Measurements from ENCODE around the gene SLC39A11.
"Not testable (repeated sequence)": the region's sequence is repeated elsewhere in the genome, so short reads cannot be mapped to it uniquely, and the experiment has no call there.

The SLC39A11 gene

GRCh38 chr17:73015722-73016276 is 76.7 kb downstream of the SLC39A11 start:
- peaks cover 0 to 2% of the 10 kb centered on the region in 2 donors for H3K9me3 ChIP-seq (ENCODE audit: control insufficient read depth in 2 of 2, low read length in 2 of 2)
- no peak overlapping the region for H3K27ac ChIP-seq (ENCODE audit: low read depth in 2 of 2, low read length in 2 of 2)

DNA sequence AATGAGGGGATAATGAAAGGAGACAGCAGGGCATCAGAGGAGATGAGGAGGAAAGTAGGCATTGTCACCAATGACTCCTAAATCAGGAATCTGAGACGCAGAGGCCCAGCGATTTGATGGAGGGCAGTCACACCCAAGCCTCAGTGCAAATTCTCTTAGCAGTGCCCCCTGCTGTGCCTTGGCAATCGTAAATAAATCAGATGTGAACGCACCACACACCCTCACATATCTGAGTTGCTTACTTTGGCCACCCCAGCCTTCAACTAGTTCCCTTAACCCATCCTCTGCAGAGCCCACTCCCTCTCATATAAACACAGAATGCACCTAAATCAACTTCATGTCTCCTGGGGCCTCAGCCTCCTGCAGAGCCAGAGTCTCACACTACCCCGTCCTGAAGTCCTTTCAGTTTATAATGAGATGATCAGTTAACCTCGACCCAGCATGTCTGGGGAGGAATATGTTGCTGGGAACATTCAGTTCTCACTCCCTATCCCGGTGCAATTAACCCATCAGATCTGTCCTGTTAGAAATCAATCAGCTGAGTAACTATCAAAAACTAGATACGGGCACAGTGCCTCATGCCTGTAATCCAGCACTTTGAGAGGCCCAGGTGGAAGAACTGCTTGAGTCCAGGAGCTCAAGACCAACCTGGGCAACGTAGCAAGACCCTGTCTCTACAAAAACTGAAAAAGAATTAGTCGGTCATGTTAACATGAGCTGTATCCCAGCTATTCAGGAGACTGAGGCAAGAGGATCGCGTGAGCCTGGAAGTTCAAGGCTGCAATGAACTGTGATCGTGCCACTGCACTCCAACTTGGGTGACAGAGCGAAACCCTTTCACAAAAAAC is 78.4 kb downstream of the SLC39A11 start:
- H3K9ac ChIP-seq (ENCODE audit: low read depth in 1 of 2, low read length in 2 of 2), result no peak overlapping the region
- H3K4me1 ChIP-seq (ENCODE audit: control insufficient read depth in 2 of 2, insufficient read depth in 2 of 2, low read length in 2 of 2), result peaks cover 0 to 2% of the 10 kb centered on the region in 2 donors
- H3K27me3 ChIP-seq (ENCODE audit: control insufficient read depth in 2 of 2, insufficient read depth in 2 of 2, low read length in 2 of 2), result no peaks in the 10 kb centered on the region
- no peaks in the 10 kb centered on the region for H3K36me3 ChIP-seq (ENCODE audit: control insufficient read depth in 2 of 2, insufficient read depth in 2 of 2, low read length in 2 of 2)
- no peak overlapping the region for H3K4me3 ChIP-seq (ENCODE audit: low read length in 2 of 2)
- H3K27ac ChIP-seq (ENCODE audit: low read depth in 2 of 2, low read length in 2 of 2), result no peak overlapping the region
- peaks cover 0 to 2% of the 10 kb centered on the region in 2 donors for H3K9me3 ChIP-seq (ENCODE audit: control insufficient read depth in 2 of 2, low read length in 2 of 2)

More at GRCh38 chr17:73015722-73016276, 76.7 kb downstream of the SLC39A11 start:
- Histone ChIP-seq H3K4me3 (ENCODE audit: low read length in 2 of 2) (no peak overlapping the region), H3K27me3 (ENCODE audit: control insufficient read depth in 2 of 2, insufficient read depth in 2 of 2, low read length in 2 of 2) (no peaks in the 10 kb centered on the region), H3K36me3 (ENCODE audit: control insufficient read depth in 2 of 2, insufficient read depth in 2 of 2, low read length in 2 of 2) (no peaks in the 10 kb centered on the region), H3K9ac (ENCODE audit: low read depth in 1 of 2, low read length in 2 of 2) (no peak overlapping the region), H3K4me1 (ENCODE audit: control insufficient read depth in 2 of 2, insufficient read depth in 2 of 2, low read length in 2 of 2) (peaks cover 0 to 2% of the 10 kb centered on the region in 2 donors)

GRCh38 chr17:73013301-73013700 is 79.2 kb downstream of the SLC39A11 start:
- H3K4me1 ChIP-seq (ENCODE audit: control insufficient read depth in 2 of 2, insufficient read depth in 2 of 2, low read length in 2 of 2), result peaks cover 0 to 2% of the 10 kb centered on the region in 2 donors
- H3K9me3 ChIP-seq (ENCODE audit: control insufficient read depth in 2 of 2, low read length in 2 of 2), result no peaks in the 10 kb centered on the region
- H3K36me3 ChIP-seq (ENCODE audit: control insufficient read depth in 2 of 2, insufficient read depth in 2 of 2, low read length in 2 of 2), result no peaks in the 10 kb centered on the region
- H3K27ac ChIP-seq (ENCODE audit: low read depth in 2 of 2, low read length in 2 of 2), result no peak overlapping the region
- no peak overlapping the region for H3K4me3 ChIP-seq (ENCODE audit: low read length in 2 of 2)
- H3K27me3 ChIP-seq (ENCODE audit: control insufficient read depth in 2 of 2, insufficient read depth in 2 of 2, low read length in 2 of 2), result no peaks in the 10 kb centered on the region
- no peak overlapping the region for H3K9ac ChIP-seq (ENCODE audit: low read depth in 1 of 2, low read length in 2 of 2)

- Histone ChIP-seq H3K9me3 (ENCODE audit: control insufficient read depth in 2 of 2, low read length in 2 of 2) (no peaks in the 10 kb centered on the region), H3K27ac (ENCODE audit: low read depth in 2 of 2, low read length in 2 of 2) (peak overlapping the region; percentile 23 to 44), H3K36me3 (ENCODE audit: control insufficient read depth in 2 of 2, insufficient read depth in 2 of 2, low read length in 2 of 2) (no peaks in the 10 kb centered on the region), H3K4me3 (ENCODE audit: low read length in 2 of 2) (peak overlapping the region; percentile 48 to 62), H3K27me3 (ENCODE audit: control insufficient read depth in 2 of 2, insufficient read depth in 2 of 2, low read length in 2 of 2) (no peaks in the 10 kb centered on the region), H3K9ac (ENCODE audit: low read depth in 1 of 2, low read length in 2 of 2) (no peak overlapping the region), H3K4me1 (ENCODE audit: control insufficient read depth in 2 of 2, insufficient read depth in 2 of 2, low read length in 2 of 2) (peaks cover 0 to 2% of the 10 kb centered on the region in 2 donors)
Measured at GRCh38 chr17:73011016-73011486, 81.4 kb downstream of the SLC39A11 start.

GRCh38 chr17:73010414-73010813 is 82.1 kb downstream of the SLC39A11 start:
- no peaks in the 10 kb centered on the region for H3K36me3 ChIP-seq (ENCODE audit: control insufficient read depth in 2 of 2, insufficient read depth in 2 of 2, low read length in 2 of 2)
- H3K4me3 ChIP-seq (ENCODE audit: low read length in 2 of 2), result peak overlapping the region; percentile 48 to 62
- no peaks in the 10 kb centered on the region for H3K9me3 ChIP-seq (ENCODE audit: control insufficient read depth in 2 of 2, low read length in 2 of 2)
- peak overlapping the region in 1 of 2 donors; percentile 44 for H3K27ac ChIP-seq (ENCODE audit: low read depth in 2 of 2, low read length in 2 of 2)
- H3K9ac ChIP-seq (ENCODE audit: low read depth in 1 of 2, low read length in 2 of 2), result no peak overlapping the region
- H3K4me1 ChIP-seq (ENCODE audit: control insufficient read depth in 2 of 2, insufficient read depth in 2 of 2, low read length in 2 of 2), result peaks cover 0 to 2% of the 10 kb centered on the region in 2 donors
- H3K27me3 ChIP-seq (ENCODE audit: control insufficient read depth in 2 of 2, insufficient read depth in 2 of 2, low read length in 2 of 2), result no peaks in the 10 kb centered on the region

- Histone ChIP-seq H3K4me1 (ENCODE audit: control insufficient read depth in 2 of 2, insufficient read depth in 2 of 2, low read length in 2 of 2) (peaks cover 0 to 2% of the 10 kb centered on the region in 2 donors), H3K4me3 (ENCODE audit: low read length in 2 of 2) (no peak overlapping the region), H3K9ac (ENCODE audit: low read depth in 1 of 2, low read length in 2 of 2) (no peak overlapping the region), H3K9me3 (ENCODE audit: control insufficient read depth in 2 of 2, low read length in 2 of 2) (no peaks in the 10 kb centered on the region), H3K27ac (ENCODE audit: low read depth in 2 of 2, low read length in 2 of 2) (no peak overlapping the region), H3K36me3 (ENCODE audit: control insufficient read depth in 2 of 2, insufficient read depth in 2 of 2, low read length in 2 of 2) (no peaks in the 10 kb centered on the region), H3K27me3 (ENCODE audit: control insufficient read depth in 2 of 2, insufficient read depth in 2 of 2, low read length in 2 of 2) (no peaks in the 10 kb centered on the region)
Measured at GRCh38 chr17:73007407-73007806, 85.1 kb downstream of the SLC39A11 start.

GRCh38 chr17:73005360-73005759 is 87.1 kb downstream of the SLC39A11 start:
- no peak overlapping the region for H3K4me3 ChIP-seq (ENCODE audit: low read length in 2 of 2)
- H3K9ac ChIP-seq (ENCODE audit: low read depth in 1 of 2, low read length in 2 of 2), result no peak overlapping the region
- no peaks in the 10 kb centered on the region for H3K27me3 ChIP-seq (ENCODE audit: control insufficient read depth in 2 of 2, insufficient read depth in 2 of 2, low read length in 2 of 2)
- H3K27ac ChIP-seq (ENCODE audit: low read depth in 2 of 2, low read length in 2 of 2), result no peak overlapping the region
- H3K9me3 ChIP-seq (ENCODE audit: control insufficient read depth in 2 of 2, low read length in 2 of 2), result no peaks in the 10 kb centered on the region
- no peaks in the 10 kb centered on the region for H3K4me1 ChIP-seq (ENCODE audit: control insufficient read depth in 2 of 2, insufficient read depth in 2 of 2, low read length in 2 of 2)
- no peaks in the 10 kb centered on the region for H3K36me3 ChIP-seq (ENCODE audit: control insufficient read depth in 2 of 2, insufficient read depth in 2 of 2, low read length in 2 of 2)

GRCh38 chr17:73003487-73003886 is 89.0 kb downstream of the SLC39A11 start:
- no peak overlapping the region for H3K4me3 ChIP-seq (ENCODE audit: low read length in 2 of 2)
- H3K27me3 ChIP-seq (ENCODE audit: control insufficient read depth in 2 of 2, insufficient read depth in 2 of 2, low read length in 2 of 2), result no peaks in the 10 kb centered on the region
- no peak overlapping the region for H3K27ac ChIP-seq (ENCODE audit: low read depth in 2 of 2, low read length in 2 of 2)
- no peaks in the 10 kb centered on the region for H3K36me3 ChIP-seq (ENCODE audit: control insufficient read depth in 2 of 2, insufficient read depth in 2 of 2, low read length in 2 of 2)
- H3K9ac ChIP-seq (ENCODE audit: low read depth in 1 of 2, low read length in 2 of 2), result no peak overlapping the region
- H3K9me3 ChIP-seq (ENCODE audit: control insufficient read depth in 2 of 2, low read length in 2 of 2), result no peaks in the 10 kb centered on the region
- no peaks in the 10 kb centered on the region for H3K4me1 ChIP-seq (ENCODE audit: control insufficient read depth in 2 of 2, insufficient read depth in 2 of 2, low read length in 2 of 2)

DNA sequence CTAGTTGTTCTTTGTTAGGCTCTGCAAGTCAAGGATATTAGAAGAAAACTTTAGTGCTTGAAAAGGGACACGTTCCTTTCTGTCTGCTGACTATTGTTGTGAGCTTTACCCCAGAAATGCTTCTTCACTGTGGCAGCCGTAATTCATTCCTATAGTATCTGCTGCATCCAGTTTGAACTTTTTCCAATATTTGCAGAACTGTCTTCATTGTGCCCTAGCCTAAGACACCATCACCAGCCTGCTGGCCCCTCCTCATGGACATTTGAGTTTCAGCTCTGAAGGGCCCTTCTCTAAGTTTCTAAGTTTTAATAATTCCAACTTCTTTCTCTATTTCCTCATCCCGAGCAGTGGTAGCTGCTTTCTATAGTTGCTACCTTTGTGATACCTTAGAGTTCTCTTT is 91.7 kb downstream of the SLC39A11 start:
- H3K27ac ChIP-seq (ENCODE audit: low read depth in 2 of 2, low read length in 2 of 2), result no peak overlapping the region
- no peaks in the 10 kb centered on the region for H3K27me3 ChIP-seq (ENCODE audit: control insufficient read depth in 2 of 2, insufficient read depth in 2 of 2, low read length in 2 of 2)
- no peaks in the 10 kb centered on the region for H3K4me1 ChIP-seq (ENCODE audit: control insufficient read depth in 2 of 2, insufficient read depth in 2 of 2, low read length in 2 of 2)
- no peak overlapping the region for H3K9ac ChIP-seq (ENCODE audit: low read depth in 1 of 2, low read length in 2 of 2)
- H3K36me3 ChIP-seq (ENCODE audit: control insufficient read depth in 2 of 2, insufficient read depth in 2 of 2, low read length in 2 of 2), result no peaks in the 10 kb centered on the region
- no peak overlapping the region for H3K4me3 ChIP-seq (ENCODE audit: low read length in 2 of 2)
- no peaks in the 10 kb centered on the region for H3K9me3 ChIP-seq (ENCODE audit: control insufficient read depth in 2 of 2, low read length in 2 of 2)

- not testable (repeated sequence) for H3K9ac ChIP-seq (ENCODE audit: low read depth in 1 of 2, low read length in 2 of 2); H3K4me1 ChIP-seq (ENCODE audit: control insufficient read depth in 2 of 2, insufficient read depth in 2 of 2, low read length in 2 of 2); H3K27ac ChIP-seq (ENCODE audit: low read depth in 2 of 2, low read length in 2 of 2); H3K36me3 ChIP-seq (ENCODE audit: control insufficient read depth in 2 of 2, insufficient read depth in 2 of 2, low read length in 2 of 2); H3K27me3 ChIP-seq (ENCODE audit: control insufficient read depth in 2 of 2, insufficient read depth in 2 of 2, low read length in 2 of 2); H3K9me3 ChIP-seq (ENCODE audit: control insufficient read depth in 2 of 2, low read length in 2 of 2); H3K4me3 ChIP-seq (ENCODE audit: low read length in 2 of 2)
Measured at GRCh38 chr17:72999474-72999873, 93.0 kb downstream of the SLC39A11 start.

All from mucosa of rectum (tissue), 2 donors.